WTC11 (cell line): Measurements from ENCODE around the gene STRAP. TPM values are rescaled to one million over a fixed set of nuclear protein-coding genes. Genes with fewer than 3 reads are reported as not detected.
"Not testable (repeated sequence)": the region's sequence is repeated elsewhere in the genome, so short reads cannot be mapped to it uniquely, and the experiment has no call there.

ENCODE experiments used
- ATAC-seq: fragments of 200-7000 bp; cut with Tn5 transposase; 2 replicates; pipeline ENCODE4 v1.10.0; 2021; ENCODE audit warnings: mild to moderate bottlenecking, moderate library complexity
- CTCF ChIA-PET: fragments of 300-600 bp; sonication (Branson Sonifier 250); formaldehyde crosslinking; loops from one replicate; lab custom pipeline; 2021; ENCODE audit warnings: antibody characterized with exemption; lab: Charles Lee
- POLR2A ChIA-PET: fragments of 350-600 bp; sonication (Branson Sonifier 250); formaldehyde crosslinking; loops from one replicate; lab custom pipeline; 2021; ENCODE audit warnings: antibody characterized with exemption; lab: Charles Lee
- DNase-seq: peaks from one replicate; pipeline ENCODE4 v3.0.0; 2021; ENCODE audit warnings: low spot score
- H3K27ac Mint-ChIP-seq: 2 replicates; pipeline ENCODE4 v1.8.0; 2021; ENCODE audit warnings: mixed read lengths
- H3K27me3 Mint-ChIP-seq: 2 replicates; pipeline ENCODE4 v1.8.0; 2021; ENCODE audit warnings: low read depth, mild to moderate bottlenecking, moderate library complexity, mixed read lengths
- H3K36me3 Mint-ChIP-seq: 2 replicates; pipeline ENCODE4 v1.8.0; 2021; ENCODE audit warnings: mixed read lengths
- H3K4me1 Mint-ChIP-seq: 2 replicates; pipeline ENCODE4 v1.8.0; 2022; ENCODE audit warnings: mixed read lengths
- H3K4me3 Mint-ChIP-seq: 2 replicates; pipeline ENCODE4 v1.8.0; 2021; ENCODE audit warnings: mild to moderate bottlenecking, moderate library complexity, mixed read lengths
- H3K9me3 Mint-ChIP-seq: 2 replicates; pipeline ENCODE4 v1.8.0; 2021; ENCODE audit warnings: mixed read lengths
- ATF3 ChIP-seq: sonication (generic); formaldehyde crosslinking; conservative IDR thresholded peaks from 2 replicates; pipeline ENCODE4 v1.8.1; 2022; ENCODE audit warnings: mild to moderate bottlenecking, missing genetic modification reagents
- CREB1 ChIP-seq: sonication (generic); formaldehyde crosslinking; IDR thresholded peaks from 2 replicates; pipeline ENCODE4 v1.8.0; 2023; ENCODE audit warnings: mild to moderate bottlenecking, missing genetic modification reagents
- E2F1 ChIP-seq: sonication (generic); formaldehyde crosslinking; IDR thresholded peaks from 2 replicates; pipeline ENCODE4 v1.8.0; 2022; ENCODE audit warnings: mild to moderate bottlenecking, missing genetic modification reagents
- EMX1 ChIP-seq: fragments of 250-450 bp; sonication (Bioruptor Pico); IDR thresholded peaks from 2 replicates; pipeline ENCODE4 v1.8.0; 2021; ENCODE audit warnings: mild to moderate bottlenecking
- ERG ChIP-seq: fragments of 250-450 bp; sonication (Bioruptor Pico); IDR thresholded peaks from 2 replicates; pipeline ENCODE4 v1.8.0; 2021; ENCODE audit warnings: mild to moderate bottlenecking
- FOXP1 ChIP-seq: sonication (generic); formaldehyde crosslinking; IDR thresholded peaks from 2 replicates; pipeline ENCODE4 v1.8.0; 2022; ENCODE audit warnings: missing genetic modification reagents, mild to moderate bottlenecking, moderate library complexity, borderline replicate concordance
- HMGA2 ChIP-seq: fragments of 250-450 bp; sonication (Bioruptor Pico); IDR thresholded peaks from 2 replicates; pipeline ENCODE4 v1.4.0; 2021; ENCODE audit warnings: mild to moderate bottlenecking, moderate library complexity
- IRF2 ChIP-seq: sonication (generic); formaldehyde crosslinking; IDR thresholded peaks from 2 replicates; pipeline ENCODE4 v1.8.0; 2022; ENCODE audit warnings: low read depth, missing genetic modification reagents, borderline replicate concordance
- MXD4 ChIP-seq: fragments of 250-450 bp; sonication (Bioruptor Pico); IDR thresholded peaks from 2 replicates; pipeline ENCODE4 v1.8.0; 2021; ENCODE audit warnings: mild to moderate bottlenecking, moderate library complexity, borderline replicate concordance
- NFATC4 ChIP-seq: fragments of 250-450 bp; sonication (Bioruptor Pico); IDR thresholded peaks from 2 replicates; pipeline ENCODE4 v1.9.0; 2021; ENCODE audit warnings: mild to moderate bottlenecking
- NFE2L1 ChIP-seq: sonication (generic); formaldehyde crosslinking; IDR thresholded peaks from 2 replicates; pipeline ENCODE4 v1.8.1; 2023; ENCODE audit warnings: missing genetic modification reagents
- NR2C2 ChIP-seq: sonication (generic); formaldehyde crosslinking; IDR thresholded peaks from 2 replicates; pipeline ENCODE4 v1.8.0; 2022; ENCODE audit warnings: mild to moderate bottlenecking, missing genetic modification reagents
- PRDM15 ChIP-seq: sonication (generic); formaldehyde crosslinking; IDR thresholded peaks from 2 replicates; pipeline ENCODE4 v1.8.0; 2022; ENCODE audit warnings: missing genetic modification reagents
- SP1 ChIP-seq: sonication (generic); formaldehyde crosslinking; conservative IDR thresholded peaks from 2 replicates; pipeline ENCODE4 v1.8.1; 2022; ENCODE audit warnings: missing genetic modification reagents
- TCF7 ChIP-seq: sonication (generic); formaldehyde crosslinking; IDR thresholded peaks from 2 replicates; pipeline ENCODE4 v1.8.0; 2022; ENCODE audit warnings: mild to moderate bottlenecking, low read depth, missing genetic modification reagents, moderate library complexity
- TEAD4 ChIP-seq: sonication (generic); formaldehyde crosslinking; IDR thresholded peaks from 2 replicates; pipeline ENCODE4 v1.8.0; 2022; ENCODE audit warnings: mild to moderate bottlenecking, missing genetic modification reagents
- ZNF219 ChIP-seq: sonication (generic); formaldehyde crosslinking; IDR thresholded peaks from 2 replicates; pipeline ENCODE4 v1.8.0; 2023; ENCODE audit warnings: missing genetic modification reagents, mild to moderate bottlenecking, borderline replicate concordance
- ZNF263 ChIP-seq: sonication (generic); formaldehyde crosslinking; IDR thresholded peaks from 2 replicates; pipeline ENCODE4 v1.8.1; 2022; ENCODE audit warnings: low read depth, mild to moderate bottlenecking, moderate library complexity, missing genetic modification reagents
- ZNF416 ChIP-seq: fragments of 250-450 bp; sonication (Bioruptor Pico); IDR thresholded peaks from 2 replicates; pipeline ENCODE4 v1.9.0; 2021; ENCODE audit warnings: mild to moderate bottlenecking, inconsistent platforms
- total RNA-seq: library from RNA; stranded (reverse); gene quantifications from 3 replicates; pipeline ENCODE4 v1.2.3, GENCODE V29; 2021
- TF ChIP-seq, protein P1 (sequence below): sonication (generic); formaldehyde crosslinking; IDR thresholded peaks from 2 replicates; pipeline ENCODE4 v1.8.1; 2022; ENCODE audit warnings: low read depth, missing genetic modification reagents, borderline replicate concordance
- TF ChIP-seq, protein P2 (sequence below): fragments of 250-450 bp; sonication (Bioruptor Pico); IDR thresholded peaks from 2 replicates; pipeline ENCODE4 v1.9.0; 2021; ENCODE audit warnings: mild to moderate bottlenecking

Gene STRAP
- total RNA-seq, 1 experiment from 2014 or later = 221 TPM

DNA sequence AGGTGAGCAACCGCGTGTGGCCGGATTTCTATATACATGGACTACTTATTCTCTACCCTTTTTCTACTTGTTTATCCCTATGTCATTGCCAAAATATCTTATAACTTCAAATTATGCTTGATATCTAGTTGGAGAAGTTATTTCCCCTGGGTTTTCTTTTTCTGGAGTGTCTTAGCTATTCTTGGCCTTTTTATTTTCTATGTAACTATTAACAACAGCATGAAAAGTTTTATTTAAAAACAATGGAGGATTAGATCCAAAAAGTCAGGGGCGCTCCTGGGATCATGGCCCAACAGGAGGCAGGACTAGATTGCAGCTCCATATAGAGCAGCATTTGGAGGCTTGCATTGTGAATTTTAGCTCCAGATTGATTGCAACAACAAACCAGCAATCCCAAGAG, 8.6 kb upstream of the STRAP start:
- H3K36me3 Mint-ChIP-seq = peaks cover 5% of the 10 kb centered on the region
- DNase-seq = no peak
- ChIA-PET POLR2A (no interaction called here), CTCF (interaction anchor here (1.5 kb wide), 1 partner anchor 289 kb away, joined by 4 read pairs; no protein-coding TSS in a partner anchor)
- TF ChIP-seq NFE2L1 (no peak), ATF3 (CRISPR knock-in tag) (no peak), IRF2 (CRISPR knock-in tag) (no peak), NR2C2 (CRISPR knock-in tag) (no peak), FOXP1 (CRISPR knock-in tag) (no peak), ZNF263 (no peak), SP1 (CRISPR knock-in tag) (no peak), ZNF416 (no peak), CREB1 (CRISPR knock-in tag) (no peak), E2F1 (no peak), HMGA2 (CRISPR knock-in tag) (no peak), EMX1 (CRISPR knock-in tag) (no peak), TEAD4 (CRISPR knock-in tag) (no peak), NFATC4 (CRISPR knock-in tag) (no peak), ERG (CRISPR knock-in tag) (no peak)
- TF ChIP-seq, protein P1, sequence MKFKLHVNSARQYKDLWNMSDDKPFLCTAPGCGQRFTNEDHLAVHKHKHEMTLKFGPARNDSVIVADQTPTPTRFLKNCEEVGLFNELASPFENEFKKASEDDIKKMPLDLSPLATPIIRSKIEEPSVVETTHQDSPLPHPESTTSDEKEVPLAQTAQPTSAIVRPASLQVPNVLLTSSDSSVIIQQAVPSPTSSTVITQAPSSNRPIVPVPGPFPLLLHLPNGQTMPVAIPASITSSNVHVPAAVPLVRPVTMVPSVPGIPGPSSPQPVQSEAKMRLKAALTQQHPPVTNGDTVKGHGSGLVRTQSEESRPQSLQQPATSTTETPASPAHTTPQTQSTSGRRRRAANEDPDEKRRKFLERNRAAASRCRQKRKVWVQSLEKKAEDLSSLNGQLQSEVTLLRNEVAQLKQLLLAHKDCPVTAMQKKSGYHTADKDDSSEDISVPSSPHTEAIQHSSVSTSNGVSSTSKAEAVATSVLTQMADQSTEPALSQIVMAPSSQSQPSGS (CRISPR knock-in tag) = no peak
- TF ChIP-seq, protein P2, sequence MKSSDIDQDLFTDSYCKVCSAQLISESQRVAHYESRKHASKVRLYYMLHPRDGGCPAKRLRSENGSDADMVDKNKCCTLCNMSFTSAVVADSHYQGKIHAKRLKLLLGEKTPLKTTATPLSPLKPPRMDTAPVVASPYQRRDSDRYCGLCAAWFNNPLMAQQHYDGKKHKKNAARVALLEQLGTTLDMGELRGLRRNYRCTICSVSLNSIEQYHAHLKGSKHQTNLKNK = no peak
- H3K4me1 Mint-ChIP-seq = peaks cover 36% of the 10 kb centered on the region
- H3K27ac Mint-ChIP-seq = no peak overlapping the region
- H3K4me3 Mint-ChIP-seq = no peak overlapping the region
- H3K9me3 Mint-ChIP-seq = peaks cover 14% of the 10 kb centered on the region
- no peak for ATAC-seq
- no peaks in the 10 kb centered on the region for H3K27me3 Mint-ChIP-seq

DNA sequence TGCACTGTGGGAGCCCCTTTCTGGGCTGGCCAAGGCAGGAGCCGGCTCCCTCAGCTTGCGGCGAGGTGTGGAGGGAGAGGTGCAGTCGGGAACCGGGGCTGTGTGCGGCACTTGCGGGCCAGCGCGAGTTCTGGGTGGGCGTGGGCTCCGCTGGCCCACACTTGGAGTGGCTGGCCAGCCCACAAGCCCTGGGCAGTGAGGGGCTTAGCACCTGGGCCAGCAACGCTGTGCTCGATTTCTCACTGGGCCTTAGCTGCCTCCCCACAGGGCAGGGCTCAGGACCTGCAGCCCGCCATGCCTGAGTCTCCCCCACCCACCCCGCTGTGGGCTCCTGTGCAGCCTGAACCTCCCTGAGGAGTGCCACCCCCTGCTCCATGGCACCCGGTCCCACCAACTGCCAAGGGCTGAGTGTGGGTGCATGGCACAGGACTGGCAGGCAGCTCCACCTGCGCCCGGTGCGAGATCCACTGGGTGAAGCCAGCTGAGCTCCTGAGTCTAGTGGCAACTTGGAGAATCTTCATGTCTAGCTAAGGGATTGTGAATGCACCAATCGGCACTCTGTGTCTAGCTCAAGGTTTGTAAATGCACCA, 7.5 kb upstream of the STRAP start:
- peaks cover 28% of the 10 kb centered on the region for H3K4me1 Mint-ChIP-seq
- H3K27me3 Mint-ChIP-seq, DNase-seq, ATAC-seq, H3K36me3 Mint-ChIP-seq, H3K4me3 Mint-ChIP-seq, POLR2A ChIA-PET, H3K27ac Mint-ChIP-seq: not testable (repeated sequence)
- CTCF ChIA-PET = interaction anchor here (1.5 kb wide), 1 partner anchor 290 kb away, joined by 4 read pairs; no protein-coding TSS in a partner anchor
- H3K9me3 Mint-ChIP-seq = peaks cover 14% of the 10 kb centered on the region

GRCh38 chr12:15875863-15876262, 6.3 kb upstream of the STRAP start:
- Mint-ChIP-seq H3K9me3 (peaks cover 14% of the 10 kb centered on the region), H3K27ac (no peak overlapping the region), H3K36me3 (peaks cover 5% of the 10 kb centered on the region), H3K4me1 (peaks cover 18% of the 10 kb centered on the region), H3K27me3 (no peaks in the 10 kb centered on the region), H3K4me3 (no peak overlapping the region)
- ChIA-PET CTCF (no interaction called here), POLR2A (no interaction called here)
- DNase-seq (no peak), ATAC-seq (no peak)
- no peak for TF ChIP-seq TCF7 (CRISPR knock-in tag)
- TF ChIP-seq CREB1 (CRISPR knock-in tag) = no peak
- TF ChIP-seq PRDM15 = no peak
- TF ChIP-seq MXD4 (CRISPR knock-in tag) = no peak
- TF ChIP-seq ZNF219 = no peak
